Activated CD8-positive, alpha-beta memory T cell treated with anti-CD3 and anti-CD28 coated beads, Interleukin-2, amount 10 ng/mL, durations not matched to agents 7 days and 5 days (primary cell): Measurements from ENCODE around the gene OPRL1. TPM values are rescaled to one million over a fixed set of nuclear protein-coding genes. Genes with fewer than 3 reads are reported as not detected.

ENCODE experiments used
- ATAC-seq: fragments of 150-1000 bp; cut with Tn5 transposase; one replicate; pipeline ENCODE4 v1.10.0; 2021; ENCODE audit warnings: moderate library complexity
- CTCF ChIA-PET: fragments of 350-600 bp; sonication (Branson Sonifier 250); formaldehyde crosslinking; loops from one replicate; lab custom pipeline; 2021; ENCODE audit warnings: antibody characterized with exemption; lab: Charles Lee
- DNase-seq: peaks from one replicate; pipeline ENCODE4 v3.0.0-alpha.2; 2020
- H3K27ac Mint-ChIP-seq: one replicate; pipeline ENCODE4 v1.8.0; 2021; ENCODE audit warnings: mild to moderate bottlenecking, mixed read lengths
- H3K27me3 Mint-ChIP-seq: one replicate; pipeline ENCODE4 v1.8.0; 2021; ENCODE audit warnings: mixed read lengths
- H3K36me3 Mint-ChIP-seq: one replicate; pipeline ENCODE4 v1.8.0; 2021; ENCODE audit warnings: mild to moderate bottlenecking, mixed read lengths
- H3K4me1 Mint-ChIP-seq: one replicate; pipeline ENCODE4 v1.8.0; 2021; ENCODE audit warnings: mixed read lengths
- H3K4me3 Mint-ChIP-seq: one replicate; pipeline ENCODE4 v1.8.0; 2021; ENCODE audit warnings: mild to moderate bottlenecking, moderate library complexity, mixed read lengths
- H3K9me3 Mint-ChIP-seq: one replicate; pipeline ENCODE4 v1.8.0; 2022; ENCODE audit warnings: low read depth, mixed read lengths
- total RNA-seq, 2 experiments: library from RNA; stranded (reverse); gene quantifications; one replicate each; pipeline ENCODE4 v1.2.3, GENCODE V29; 2021

Gene OPRL1
- total RNA-seq, 2 experiments from 2014 or later = 0.75 to 0.99 TPM

- Mint-ChIP-seq H3K27ac (peak overlapping the region; percentile 32), H3K27me3 (no peaks in the 10 kb centered on the region), H3K4me1 (peaks cover 44% of the 10 kb centered on the region), H3K36me3 (peaks cover 18% of the 10 kb centered on the region), H3K9me3 (no peaks in the 10 kb centered on the region), H3K4me3 (no peak overlapping the region)
- CTCF ChIA-PET = interaction anchor here (0.6 to 1.4 kb wide), 5 partner anchors 8 to 92 kb away, joined by 3 to 4 read pairs (median 3); partner anchors contain the start of genes PRPF6 and TCEA2
- DNase-seq (no peak), ATAC-seq (no peak)
Measured at GRCh38 chr20:64072498-64073063, 7.3 kb upstream of the OPRL1 start.

- Mint-ChIP-seq H3K4me3 (no peak overlapping the region), H3K36me3 (peaks cover 22% of the 10 kb centered on the region), H3K27ac (peak overlapping the region; percentile 23), H3K27me3 (no peaks in the 10 kb centered on the region), H3K4me1 (peaks cover 35% of the 10 kb centered on the region), H3K9me3 (no peaks in the 10 kb centered on the region)
- CTCF ChIA-PET = interaction anchor here (1.3 kb wide), 1 partner anchor 93 kb away, joined by 4 read pairs; the partner anchor contains the start of gene PRPF6
- DNase-seq (no peak), ATAC-seq (no peak)
Measured at GRCh38 chr20:64073476-64074183, 6.3 kb upstream of the OPRL1 start.

- peaks cover 26% of the 10 kb centered on the region for H3K36me3 Mint-ChIP-seq
- ATAC-seq (no peak), DNase-seq (no peak)
- no peaks in the 10 kb centered on the region for H3K9me3 Mint-ChIP-seq
- no peak overlapping the region for H3K4me3 Mint-ChIP-seq
- CTCF ChIA-PET = interaction anchor here (2.4 kb wide), 1 partner anchor 35 kb away, joined by 7 read pairs; no protein-coding TSS in a partner anchor
- H3K4me1 Mint-ChIP-seq = peaks cover 35% of the 10 kb centered on the region
- H3K27ac Mint-ChIP-seq = no peak overlapping the region
- H3K27me3 Mint-ChIP-seq = no peaks in the 10 kb centered on the region
Measured at GRCh38 chr20:64074184-64074789, 5.6 kb upstream of the OPRL1 start.

DNA sequence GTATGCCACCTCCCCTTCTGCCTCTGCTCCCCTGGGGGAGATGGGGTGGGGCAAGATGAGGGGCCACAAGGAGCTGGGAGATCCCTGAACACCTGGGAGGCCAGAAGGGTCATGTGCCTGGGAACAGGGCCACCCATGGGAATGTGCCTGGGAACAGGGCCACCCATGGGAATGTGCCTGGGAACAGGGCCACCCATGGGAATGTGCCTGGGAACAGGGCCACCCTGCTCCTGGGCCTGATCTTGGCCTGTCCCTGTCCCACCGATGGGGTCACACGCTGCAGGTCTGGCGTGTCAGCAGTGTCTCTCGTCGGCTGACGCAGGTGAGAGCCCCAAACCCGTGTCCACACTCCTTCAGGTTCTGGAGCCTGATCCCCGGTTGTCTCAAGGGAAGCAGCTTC lies 4.9 kb upstream of the OPRL1 start:
- no peak overlapping the region for H3K4me3 Mint-ChIP-seq
- ATAC-seq (no peak), DNase-seq (no peak)
- no peak overlapping the region for H3K27ac Mint-ChIP-seq
- H3K4me1 Mint-ChIP-seq = peaks cover 35% of the 10 kb centered on the region
- no peaks in the 10 kb centered on the region for H3K9me3 Mint-ChIP-seq
- CTCF ChIA-PET = interaction anchor here (0.7 to 6.6 kb wide), 3 partner anchors 8 to 36 kb away, joined by 3 to 63 read pairs (median 7); no protein-coding TSS in a partner anchor
- peaks cover 26% of the 10 kb centered on the region for H3K36me3 Mint-ChIP-seq
- H3K27me3 Mint-ChIP-seq = no peaks in the 10 kb centered on the region

DNA sequence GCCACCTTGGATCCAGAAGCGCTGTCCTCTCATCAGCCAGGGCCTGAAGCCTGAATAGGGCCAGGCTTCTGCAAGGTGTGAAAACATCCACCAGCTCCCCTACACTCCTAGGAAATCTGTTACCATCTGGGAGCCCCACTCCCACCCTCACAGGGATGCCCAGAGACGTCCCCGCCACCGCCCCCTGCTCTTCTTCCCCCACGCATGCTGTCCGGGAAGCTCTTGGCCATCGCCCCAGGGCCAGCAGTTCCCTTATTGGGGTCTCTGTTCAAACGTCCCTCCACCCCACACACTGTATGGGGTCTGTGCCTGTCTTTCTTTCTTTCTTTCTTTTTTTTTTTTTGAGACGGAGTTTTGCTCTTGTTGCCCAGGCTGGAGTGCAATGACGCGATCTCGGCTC lies 4.3 kb upstream of the OPRL1 start:
- Mint-ChIP-seq H3K4me1 (peaks cover 38% of the 10 kb centered on the region), H3K36me3 (peaks cover 26% of the 10 kb centered on the region), H3K4me3 (no peak overlapping the region), H3K27ac (no peak overlapping the region), H3K9me3 (no peaks in the 10 kb centered on the region), H3K27me3 (no peaks in the 10 kb centered on the region)
- ATAC-seq = no peak
- CTCF ChIA-PET = interaction anchor here (0.7 to 6.6 kb wide), 3 partner anchors 8 to 37 kb away, joined by 3 to 63 read pairs (median 7); no protein-coding TSS in a partner anchor
- no peak for DNase-seq

- Mint-ChIP-seq H3K27me3 (no peaks in the 10 kb centered on the region), H3K9me3 (no peaks in the 10 kb centered on the region), H3K4me1 (peaks cover 41% of the 10 kb centered on the region), H3K4me3 (peak overlapping the region; percentile 87), H3K36me3 (peaks cover 26% of the 10 kb centered on the region), H3K27ac (peak overlapping the region; percentile 88)
- CTCF ChIA-PET = interaction anchor here (0.7 to 6.6 kb wide), 4 partner anchors 9 to 349 kb away, joined by 3 to 63 read pairs (median 6); no protein-coding TSS in a partner anchor
- no peak for DNase-seq
- no peak for ATAC-seq
Measured at GRCh38 chr20:64076061-64076997, 3.6 kb upstream of the OPRL1 start.

DNA sequence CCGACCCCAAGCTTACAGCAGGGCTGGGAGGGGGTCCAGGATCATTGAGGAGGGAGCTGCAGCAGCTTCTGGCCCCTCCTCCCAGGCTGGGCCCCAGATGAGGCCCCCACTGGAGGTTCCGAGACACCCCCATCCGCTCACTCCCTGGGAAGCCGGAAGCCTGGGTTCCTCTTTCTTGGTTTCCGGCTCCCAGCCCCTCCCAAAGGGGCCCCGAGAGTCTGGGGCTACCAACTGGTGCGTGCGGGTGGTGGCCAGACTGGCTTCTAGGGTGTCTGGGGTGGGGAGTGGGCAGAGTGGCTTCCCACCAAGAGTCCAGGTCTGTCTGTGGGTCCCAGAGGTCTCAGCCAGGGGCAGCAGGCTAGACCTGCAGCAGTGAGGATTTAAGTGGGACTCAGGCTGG lies 2.8 kb upstream of the OPRL1 start:
- H3K27ac Mint-ChIP-seq = peak overlapping the region; percentile 88
- peak; percentile 9 for ATAC-seq
- peak overlapping the region; percentile 87 for H3K4me3 Mint-ChIP-seq
- peaks cover 4% of the 10 kb centered on the region for H3K27me3 Mint-ChIP-seq
- CTCF ChIA-PET = interaction anchor here (6.6 kb wide), 1 partner anchor 10 kb away, joined by 63 read pairs; no protein-coding TSS in a partner anchor
- H3K36me3 Mint-ChIP-seq = peaks cover 26% of the 10 kb centered on the region
- H3K9me3 Mint-ChIP-seq = no peaks in the 10 kb centered on the region
- peaks cover 43% of the 10 kb centered on the region for H3K4me1 Mint-ChIP-seq
- peak; percentile 79 for DNase-seq

DNA sequence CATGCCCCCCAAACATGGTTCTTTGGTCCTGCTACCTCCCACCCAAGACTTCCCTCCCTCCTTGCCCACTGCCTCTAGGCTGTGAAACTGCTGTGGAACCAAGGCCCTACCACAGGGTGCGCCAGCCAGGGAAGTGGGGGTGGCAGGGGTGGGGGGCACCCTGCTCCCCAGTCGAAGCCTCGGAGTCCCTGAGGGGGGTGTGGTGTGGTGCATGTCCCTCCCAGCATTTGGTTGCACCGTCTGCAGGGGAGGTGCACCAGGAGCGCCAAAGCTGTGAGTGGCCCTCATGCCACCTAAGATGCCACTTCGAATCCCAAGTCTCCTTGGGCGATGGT lies 2.4 kb upstream of the OPRL1 start:
- Mint-ChIP-seq H3K4me3 (peak overlapping the region; percentile 87), H3K4me1 (peaks cover 43% of the 10 kb centered on the region), H3K27me3 (peaks cover 4% of the 10 kb centered on the region), H3K36me3 (peaks cover 24% of the 10 kb centered on the region), H3K9me3 (no peaks in the 10 kb centered on the region), H3K27ac (peak overlapping the region; percentile 88)
- ATAC-seq (no peak), DNase-seq (no peak)
- CTCF ChIA-PET = interaction anchor here (0.7 to 8.4 kb wide), 10 partner anchors 9 to 341 kb away, joined by 3 to 110 read pairs (median 6); partner anchors contain the start of genes LIME1 and PRPF6

DNA sequence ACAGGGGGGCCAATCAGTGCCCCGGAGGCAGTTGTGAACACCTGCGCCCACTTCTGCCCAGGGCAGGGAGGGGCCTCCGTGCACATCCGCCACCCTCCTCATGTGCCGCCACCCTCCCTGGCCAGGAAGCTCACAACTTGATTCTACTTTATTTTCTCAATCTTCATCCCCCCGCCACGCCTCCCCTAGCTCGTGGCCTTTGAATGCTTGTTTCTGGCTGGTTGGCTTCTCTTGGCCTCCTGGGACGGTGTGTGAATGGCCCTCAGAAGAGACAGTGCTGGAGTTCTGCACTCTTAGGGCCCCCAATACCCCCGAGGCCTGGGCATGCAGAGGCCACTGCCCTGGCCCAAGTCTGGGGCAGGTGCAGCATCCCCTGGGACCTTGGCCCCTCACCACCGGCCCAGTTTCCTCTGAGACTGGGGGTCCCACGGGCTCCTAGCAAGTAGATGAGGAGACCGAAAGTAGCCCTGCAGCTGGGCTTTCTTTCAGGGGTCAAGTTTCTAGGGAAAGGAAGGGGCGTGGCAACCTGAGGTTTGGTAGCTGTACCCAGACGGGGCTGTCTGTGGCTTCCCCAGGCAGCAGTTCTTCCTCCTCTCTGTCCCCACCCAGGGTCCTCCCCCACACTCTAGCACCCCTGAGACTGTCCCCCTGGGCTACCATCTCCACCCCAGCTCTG lies 1.9 kb upstream of the OPRL1 start:
- Mint-ChIP-seq H3K4me3 (peak overlapping the region; percentile 87), H3K36me3 (peaks cover 24% of the 10 kb centered on the region), H3K9me3 (no peaks in the 10 kb centered on the region), H3K4me1 (peaks cover 43% of the 10 kb centered on the region), H3K27me3 (peaks cover 6% of the 10 kb centered on the region), H3K27ac (peak overlapping the region; percentile 88)
- peak; percentile 89 for DNase-seq
- CTCF ChIA-PET = interaction anchor here (0.7 to 8.4 kb wide), 11 partner anchors 8 to 541 kb away, joined by 3 to 110 read pairs (median 5); partner anchors contain the start of genes LIME1, PRPF6 and PTK6
- ATAC-seq = peak; percentile 59

DNA sequence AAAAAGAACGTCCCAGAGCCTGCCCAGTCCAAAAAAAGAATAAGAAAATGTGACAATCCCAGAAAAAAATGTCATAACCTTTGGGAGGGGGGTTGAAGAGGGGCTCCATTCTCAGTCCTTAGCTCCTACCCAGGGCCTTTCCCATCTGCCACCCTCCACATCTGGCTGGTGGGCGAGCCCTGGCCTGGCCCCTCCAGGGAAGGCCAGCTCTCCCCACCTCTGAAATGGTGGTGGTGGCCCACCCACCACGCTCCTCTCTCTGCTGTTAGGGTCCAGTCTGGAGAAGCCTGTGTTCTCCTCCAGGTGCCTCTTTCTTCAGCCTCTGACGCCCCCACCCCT lies 979 bp upstream of the OPRL1 start:
- Mint-ChIP-seq H3K4me3 (peak overlapping the region; percentile 87), H3K9me3 (no peaks in the 10 kb centered on the region), H3K27ac (peak overlapping the region; percentile 88), H3K27me3 (peaks cover 8% of the 10 kb centered on the region), H3K4me1 (peaks cover 41% of the 10 kb centered on the region), H3K36me3 (peaks cover 21% of the 10 kb centered on the region)
- DNase-seq (no peak), ATAC-seq (no peak)
- CTCF ChIA-PET = interaction anchor here (0.5 to 8.4 kb wide), 10 partner anchors 12 to 541 kb away, joined by 3 to 110 read pairs (median 7); partner anchors contain the start of genes PRPF6 and PTK6

DNA sequence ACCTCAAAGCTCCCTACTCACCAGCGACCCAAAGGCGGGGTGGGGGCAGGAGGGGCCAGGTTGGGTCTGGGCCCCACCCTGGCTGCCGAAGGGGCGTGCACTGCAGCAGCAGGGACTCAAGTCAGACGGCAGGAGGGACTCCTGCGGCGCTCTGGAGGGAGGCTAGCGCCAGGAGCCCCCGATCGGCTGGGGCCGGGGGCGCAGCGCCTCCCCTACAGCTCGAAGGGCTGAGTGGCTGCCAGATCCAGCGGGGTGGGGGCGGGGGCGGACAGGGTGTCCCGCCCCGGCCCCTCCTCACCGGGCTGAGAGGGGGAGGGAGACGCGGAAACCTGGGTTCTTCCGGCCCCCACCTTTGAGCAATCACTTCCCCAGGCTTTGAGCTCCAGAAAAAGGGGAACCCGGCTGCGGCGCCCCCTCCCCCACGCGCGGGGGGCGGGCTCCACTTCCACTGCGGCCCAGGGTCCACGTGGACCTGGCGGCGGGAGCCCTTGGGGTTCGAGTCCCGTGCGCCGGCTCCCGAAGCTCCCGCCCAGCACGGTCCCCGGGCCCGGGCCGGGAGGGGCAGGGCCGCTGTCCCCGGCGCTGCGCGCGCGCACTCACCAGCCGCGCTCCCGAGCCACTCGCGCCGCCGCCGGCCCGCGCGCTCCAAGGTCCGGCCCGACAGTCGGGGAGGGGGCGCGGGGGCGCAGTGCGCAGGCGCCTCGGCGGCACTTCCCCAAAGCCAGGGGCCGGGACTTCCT lies 439 bp upstream of the OPRL1 start, which contains the start of gene RGS19:
Gene RGS19, minus strand, starts transcription at position 246 of the 740 bp plus-strand sequence. CDS start 2,632 bp downstream, outside the sequence.
- Mint-ChIP-seq H3K4me3 (peak within 1 kb of the TSS; percentile 87), H3K4me1 (peaks cover 40% of the 10 kb centered on the region), H3K27ac (peak within 1 kb of the TSS; percentile 88), H3K27me3 (peaks cover 12% of the 10 kb centered on the region), H3K36me3 (peaks cover 17% of the 10 kb centered on the region), H3K9me3 (no peaks in the 10 kb centered on the region)
- ATAC-seq (peak; percentile 52), DNase-seq (peak; percentile 85)
- CTCF ChIA-PET = interaction anchor here (1.0 to 8.4 kb wide), 9 partner anchors 12 to 542 kb away, joined by 5 to 110 read pairs (median 8); partner anchors contain the start of genes PRPF6 and PTK6
